ENCODE data around the gene SMIM9. TPM values are rescaled to one million over a fixed set of nuclear protein-coding genes. Genes with fewer than 3 reads are reported as not detected.
A peak's percentile ranks its signal among the peaks of the same experiment; 100 is the strongest.

The SMIM9 gene
- total and polyA plus RNA-seq, 9 of the 15 experiments (the other 6 are each of a cell fraction or from before 2014, with no cell fraction given): 0.08 TPM; not detected in 8

DNA sequence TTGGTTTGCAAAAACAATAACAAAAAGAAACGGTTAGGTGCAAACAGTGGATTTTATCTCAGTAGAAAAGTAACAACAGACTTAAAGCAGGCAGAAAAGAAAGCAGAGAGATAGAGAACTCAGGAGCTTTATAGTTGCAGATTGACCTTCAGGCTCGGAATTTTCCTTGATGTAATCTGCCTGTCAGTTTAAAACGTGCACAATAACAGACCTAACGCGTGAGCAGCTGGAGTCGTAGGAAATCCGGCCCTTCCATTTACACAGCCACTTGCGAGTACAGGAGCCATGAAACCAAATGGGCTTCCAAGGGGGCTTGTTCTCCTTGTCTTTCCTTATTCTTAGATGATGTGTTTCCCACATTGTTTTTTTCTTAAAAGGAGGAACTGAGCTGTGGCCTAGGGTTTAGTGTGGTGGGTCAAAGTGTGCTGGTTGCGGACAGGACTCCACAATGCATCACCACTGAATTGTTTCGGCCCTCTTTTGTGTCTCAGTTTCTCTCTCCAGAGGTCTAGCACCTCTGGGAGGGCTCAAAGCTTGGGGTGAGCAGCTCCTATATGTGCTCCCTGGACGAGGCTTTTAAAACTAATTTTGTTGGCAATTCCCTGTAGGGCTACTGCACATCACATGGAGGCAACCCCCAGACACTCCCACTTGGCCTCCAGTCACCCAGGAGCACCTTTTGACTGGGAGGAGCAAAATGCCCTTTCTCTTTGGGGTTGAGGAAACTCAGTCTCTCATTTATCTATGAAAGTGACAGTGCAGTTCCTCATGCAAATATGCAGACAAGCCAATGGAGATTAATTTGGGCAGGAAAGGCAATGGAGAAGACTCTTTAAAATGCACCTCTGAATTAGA, 15.3 kb downstream of the SMIM9 start:
- ATAC-seq (peak; percentile 83), FAIRE-seq (peak; percentile 93), DNase-seq (ENCODE audit: extremely low read depth in 1 of 4, low spot score in 3 of 4) (peak in 2 of 4 experiments; percentile 65 to 85)
- Histone ChIP-seq H3K4me3 (peak overlapping the region; percentile 27), H2AFZ (ENCODE audit: low read depth, low read length) (peak overlapping the region; percentile 79), H3K9ac (ENCODE audit: insufficient read depth in 1 of 2, low read depth in 2 of 2, low read length in 2 of 2) (peak overlapping the region; percentile 54 to 77; a peak in 3 of 4 replicates), H3K36me3 (ENCODE audit: control insufficient read depth, insufficient read depth, low read length) (no peaks in the 10 kb centered on the region), H3K27me3 (ENCODE audit: control insufficient read depth in 2 of 2, insufficient read depth in 2 of 2, low read length in 2 of 2) (no peaks in the 10 kb centered on the region), H3K9me1 (ENCODE audit: control insufficient read depth, insufficient read depth, low read length) (no peaks in the 10 kb centered on the region), H3K9me3 (replicated peaks; ENCODE audit: control insufficient read depth, insufficient read depth, low read depth, low read length) (no peaks in the 10 kb centered on the region), H3K79me2 (ENCODE audit: control insufficient read depth, insufficient read depth, low read length) (peaks cover 9% of the 10 kb centered on the region; the same call in 1 of the 3 replicates), H3K27ac (ENCODE audit: extremely low read depth, low read depth, low read length) (peak overlapping the region; percentile 97), H4K20me1 (replicated peaks; ENCODE audit: control insufficient read depth, insufficient read depth, low read length) (no peaks in the 10 kb centered on the region), H3K4me2 (ENCODE audit: insufficient read depth, low read length) (peak overlapping the region; percentile 85), H3K4me1 (replicated peaks in 1 of 2; ENCODE audit: control insufficient read depth in 2 of 2, insufficient read depth in 2 of 2, low read length in 2 of 2) (peaks cover 22 to 43% of the 10 kb centered on the region in 2 experiments; a peak in 4 of 5 replicates)
- intact Hi-C loops (cut with micrococcal nuclease) (loop anchor here (2.0 to 5.0 kb wide), 3 partner anchors 16 to 447 kb away; partner anchors contain the start of genes DKC1 and FLNA), in situ Hi-C loops (cut with MboI) (no loop called here)
- POLR2A ChIA-PET: interaction anchor here (0.6 to 3.5 kb wide), 13 partner anchors 8 to 271 kb away, joined by 3 to 23 read pairs (median 4); partner anchors contain the start of genes MPP1 and SMIM9
- TSS peak; percentile 47 for BruUV-seq (replicated peaks)
- CTCF ChIA-PET (ENCODE audit: low intra/inter-chr PET ratio): no interaction called here
- 6% methylated on average over 10 of the region's 11 CpGs for WGBS (ENCODE audit: insufficient coverage, low coverage, missing lambda C conversion rate)
- TF ChIP-seq ZNF778 (CRISPR knock-in tag; IDR thresholded peaks at IDR 0.05): no peak
- no peak for TF ChIP-seq ATF1 (CRISPR knock-in tag; IDR thresholded peaks at IDR 0.05)
- no peak for TF ChIP-seq ATF1 (tag; IDR thresholded peaks at IDR 0.05)
- TF ChIP-seq, protein P1, sequence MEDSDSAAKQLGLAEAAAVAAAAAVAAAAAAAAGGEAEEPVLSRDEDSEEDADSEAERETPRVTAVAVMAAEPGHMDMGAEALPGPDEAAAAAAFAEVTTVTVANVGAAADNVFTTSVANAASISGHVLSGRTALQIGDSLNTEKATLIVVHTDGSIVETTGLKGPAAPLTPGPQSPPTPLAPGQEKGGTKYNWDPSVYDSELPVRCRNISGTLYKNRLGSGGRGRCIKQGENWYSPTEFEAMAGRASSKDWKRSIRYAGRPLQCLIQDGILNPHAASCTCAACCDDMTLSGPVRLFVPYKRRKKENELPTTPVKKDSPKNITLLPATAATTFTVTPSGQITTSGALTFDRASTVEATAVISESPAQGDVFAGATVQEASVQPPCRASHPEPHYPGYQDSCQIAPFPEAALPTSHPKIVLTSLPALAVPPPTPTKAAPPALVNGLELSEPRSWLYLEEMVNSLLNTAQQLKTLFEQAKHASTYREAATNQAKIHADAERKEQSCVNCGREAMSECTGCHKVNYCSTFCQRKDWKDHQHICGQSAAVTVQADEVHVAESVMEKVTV (CRISPR knock-in tag; IDR thresholded peaks at IDR 0.05): 0 out of 2 replicates have a peak, but pooled peaks have one; percentile 13
- TF ChIP-seq ZNF449 (CRISPR knock-in tag; IDR thresholded peaks at IDR 0.05): no peak
- no peak for TF ChIP-seq SMAD1 (IDR thresholded peaks at IDR 0.05; ENCODE audit: low read depth, low read length, partially characterized antibody)
- TF ChIP-seq, protein P2, sequence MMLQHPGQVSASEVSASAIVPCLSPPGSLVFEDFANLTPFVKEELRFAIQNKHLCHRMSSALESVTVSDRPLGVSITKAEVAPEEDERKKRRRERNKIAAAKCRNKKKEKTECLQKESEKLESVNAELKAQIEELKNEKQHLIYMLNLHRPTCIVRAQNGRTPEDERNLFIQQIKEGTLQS (IDR thresholded peaks at IDR 0.05): no peak
- TF ChIP-seq, protein P2 (CRISPR knock-in tag; conservative IDR thresholded peaks at IDR 0.05): no peak
- TF ChIP-seq BCOR (IDR thresholded peaks at IDR 0.05): no peak
- TF ChIP-seq ZNF696 (CRISPR knock-in tag; conservative IDR thresholded peaks at IDR 0.05): no peak
- 0 out of 2 replicates have a peak, but pooled peaks have one; percentile 13 for TF ChIP-seq SMARCE1 (IDR thresholded peaks at IDR 0.05)
- TF ChIP-seq PRMT5 (CRISPR knock-in tag; IDR thresholded peaks at IDR 0.05): no peak
- 0 out of 4 replicates have a peak, but pooled peaks of 1 of the 2 experiments have one; percentile 12 for TF ChIP-seq ARNT (IDR thresholded peaks at IDR 0.05)
- TF ChIP-seq, protein P3, sequence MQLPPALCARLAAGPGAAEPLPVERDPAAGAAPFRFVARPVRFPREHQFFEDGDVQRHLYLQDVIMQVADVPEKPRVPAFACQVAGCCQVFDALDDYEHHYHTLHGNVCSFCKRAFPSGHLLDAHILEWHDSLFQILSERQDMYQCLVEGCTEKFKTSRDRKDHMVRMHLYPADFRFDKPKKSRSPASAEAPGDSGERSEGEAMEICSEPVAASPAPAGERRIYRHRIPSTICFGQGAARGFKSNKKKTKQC (CRISPR knock-in tag; IDR thresholded peaks at IDR 0.05): no peak
- TF ChIP-seq, protein P4, sequence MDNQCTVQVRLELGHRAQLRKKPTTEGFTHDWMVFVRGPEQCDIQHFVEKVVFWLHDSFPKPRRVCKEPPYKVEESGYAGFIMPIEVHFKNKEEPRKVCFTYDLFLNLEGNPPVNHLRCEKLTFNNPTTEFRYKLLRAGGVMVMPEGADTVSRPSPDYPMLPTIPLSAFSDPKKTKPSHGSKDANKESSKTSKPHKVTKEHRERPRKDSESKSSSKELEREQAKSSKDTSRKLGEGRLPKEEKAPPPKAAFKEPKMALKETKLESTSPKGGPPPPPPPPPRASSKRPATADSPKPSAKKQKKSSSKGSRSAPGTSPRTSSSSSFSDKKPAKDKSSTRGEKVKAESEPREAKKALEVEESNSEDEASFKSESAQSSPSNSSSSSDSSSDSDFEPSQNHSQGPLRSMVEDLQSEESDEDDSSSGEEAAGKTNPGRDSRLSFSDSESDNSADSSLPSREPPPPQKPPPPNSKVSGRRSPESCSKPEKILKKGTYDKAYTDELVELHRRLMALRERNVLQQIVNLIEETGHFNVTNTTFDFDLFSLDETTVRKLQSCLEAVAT (IDR thresholded peaks at IDR 0.05): peak in 1 of 2 experiments; percentile 60; a peak in 2 of 4 replicates

All from K562 (cell line).